NCI-H345 (cell line): Measurements from ENCODE around the gene MICAL3.

ENCODE experiments used
- DNase-seq: peaks from one replicate; lab custom pipeline; 2025; lab: John Stamatoyannopoulos, UW

Gene MICAL3

DNA sequence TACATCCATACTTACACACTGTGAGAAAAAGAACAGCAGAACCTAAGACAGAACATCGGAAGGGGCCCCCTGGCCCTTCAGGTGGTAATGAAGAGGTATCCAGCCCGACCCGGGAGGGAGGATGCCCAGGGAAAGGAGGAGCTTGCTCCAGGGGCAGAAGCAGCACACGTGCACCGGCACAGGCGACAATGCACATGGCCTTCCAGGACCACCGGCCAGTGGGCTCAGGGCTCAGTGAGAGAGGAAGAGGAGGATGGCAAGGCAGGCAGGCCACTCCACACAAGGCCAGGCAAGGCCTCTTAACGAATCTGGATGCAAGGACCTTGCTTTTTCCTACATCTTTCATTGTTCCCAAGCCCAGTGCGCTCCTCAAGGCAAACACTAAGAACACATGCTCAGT, 52.6 kb downstream of the MICAL3 start:
- no peak for DNase-seq

DNA sequence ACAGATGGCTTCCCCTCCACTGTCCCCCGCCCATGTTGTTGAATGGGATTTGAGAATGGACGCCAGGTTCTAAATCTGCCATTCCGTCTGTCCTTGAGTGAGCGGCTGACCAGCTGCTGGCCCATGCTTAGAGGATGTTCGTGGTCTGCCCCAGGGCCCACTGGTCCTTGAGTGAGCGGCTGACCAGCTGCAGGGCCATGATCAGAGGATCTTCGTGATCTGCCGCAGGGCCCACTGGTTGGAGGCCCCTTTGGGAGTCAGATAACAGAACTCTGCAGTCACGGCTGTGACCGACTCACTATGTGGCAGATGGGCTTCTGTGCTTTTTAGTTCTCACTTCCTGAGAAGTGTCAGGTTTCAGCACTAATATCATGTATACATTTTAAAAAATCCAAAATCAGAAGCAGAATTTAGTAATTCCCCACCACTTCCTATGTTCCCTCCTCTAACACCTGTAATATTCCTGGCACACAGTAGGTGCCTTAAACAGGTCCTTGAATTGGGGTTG, 54.1 kb downstream of the MICAL3 start:
- no peak for DNase-seq

DNA sequence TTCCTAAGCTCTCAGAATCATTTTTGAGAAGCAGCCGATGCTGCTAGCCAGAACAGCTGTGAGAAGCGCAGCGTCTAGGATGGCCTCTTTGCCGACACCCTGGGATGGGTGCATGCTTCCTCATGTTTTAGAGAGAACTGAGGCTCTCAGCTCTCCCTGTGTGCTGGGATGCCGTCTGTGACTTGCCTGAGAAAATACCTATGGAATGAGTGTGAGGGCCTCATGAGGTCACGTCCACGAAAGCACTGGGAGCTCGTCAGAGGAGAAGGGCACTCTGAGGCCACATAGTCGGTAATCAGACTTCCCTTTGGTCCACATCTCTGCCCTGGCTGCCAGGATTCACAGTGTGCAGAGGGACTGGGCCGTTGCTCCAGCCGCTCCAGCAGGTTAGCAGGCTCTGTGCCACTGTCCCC, 54.7 kb downstream of the MICAL3 start:
- DNase-seq, result no peak

DNA sequence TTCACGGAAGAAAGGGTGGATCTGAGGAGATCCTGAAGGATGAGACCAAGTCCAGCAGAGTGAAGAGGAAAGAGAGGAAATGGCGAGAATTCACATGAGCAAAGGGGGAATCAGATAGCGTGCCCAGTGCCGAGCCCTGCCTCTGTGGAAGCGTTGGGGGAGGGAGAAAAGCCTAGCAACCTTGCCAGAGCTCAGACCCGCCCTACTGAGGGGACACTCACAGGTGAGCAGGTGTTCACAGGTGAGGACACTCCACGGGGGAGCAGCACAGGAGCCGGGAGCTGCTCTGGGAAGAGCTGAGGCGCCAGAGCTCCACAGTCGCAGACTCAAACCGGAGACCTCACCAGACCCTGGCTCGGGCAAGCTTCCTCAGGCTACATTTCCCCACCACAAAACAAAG, 56.2 kb downstream of the MICAL3 start:
- peak; percentile 49 for DNase-seq

DNA sequence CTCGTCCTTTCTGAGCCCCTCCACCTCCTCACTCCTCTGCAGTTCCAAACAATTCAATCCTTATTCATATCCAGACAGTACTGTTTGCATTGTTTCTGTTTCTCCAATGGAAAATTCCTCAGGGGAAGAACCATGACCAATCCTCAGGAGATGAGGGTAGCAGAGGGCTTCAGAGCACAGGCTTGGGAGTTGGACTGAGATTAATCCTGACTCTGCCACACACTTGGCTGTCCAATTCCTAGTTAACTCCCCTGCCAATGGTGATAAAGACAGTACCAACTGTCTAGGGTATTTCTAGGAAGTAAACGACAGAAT, 58.0 kb downstream of the MICAL3 start:
- DNase-seq, result no peak

DNA sequence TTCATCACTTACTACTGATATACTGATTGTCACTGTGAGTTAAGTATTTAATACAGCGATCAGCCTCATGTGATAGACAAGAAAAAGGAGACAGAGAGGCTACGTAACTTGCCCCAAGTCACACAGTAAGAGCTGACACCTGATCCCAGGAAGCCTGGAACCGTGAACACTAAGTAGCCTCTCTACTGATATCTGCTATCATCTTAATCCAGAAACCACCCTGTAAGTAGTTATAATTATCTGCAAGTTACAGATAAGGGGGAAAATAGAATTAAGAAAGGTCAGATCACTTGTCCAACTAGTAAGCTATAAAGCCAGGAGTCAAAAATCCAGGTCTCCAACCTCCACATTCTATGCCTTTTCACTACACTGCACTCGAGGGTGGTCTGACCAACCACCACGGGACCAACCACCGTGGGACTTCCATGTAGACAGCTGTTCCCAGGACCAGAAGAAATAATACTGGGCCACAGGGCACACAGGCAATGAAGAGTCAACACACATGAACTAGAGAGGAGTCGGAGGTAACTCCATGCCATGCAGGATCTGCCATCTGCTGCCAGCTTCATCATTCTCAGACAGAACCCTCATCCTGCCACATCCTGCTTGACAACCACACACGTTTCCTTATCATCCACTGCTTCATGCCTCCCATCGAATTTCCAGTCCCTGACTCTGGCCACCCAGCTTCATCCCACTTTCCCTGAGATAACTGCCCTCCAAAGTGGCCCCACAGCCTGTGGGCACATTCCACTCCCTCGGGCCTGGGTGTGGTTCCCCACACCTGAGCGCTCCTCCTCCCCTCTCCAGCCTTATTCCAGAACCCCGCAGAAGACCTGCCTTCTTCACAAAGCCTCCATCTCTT, 58.6 kb downstream of the MICAL3 start:
- no peak for DNase-seq

DNA sequence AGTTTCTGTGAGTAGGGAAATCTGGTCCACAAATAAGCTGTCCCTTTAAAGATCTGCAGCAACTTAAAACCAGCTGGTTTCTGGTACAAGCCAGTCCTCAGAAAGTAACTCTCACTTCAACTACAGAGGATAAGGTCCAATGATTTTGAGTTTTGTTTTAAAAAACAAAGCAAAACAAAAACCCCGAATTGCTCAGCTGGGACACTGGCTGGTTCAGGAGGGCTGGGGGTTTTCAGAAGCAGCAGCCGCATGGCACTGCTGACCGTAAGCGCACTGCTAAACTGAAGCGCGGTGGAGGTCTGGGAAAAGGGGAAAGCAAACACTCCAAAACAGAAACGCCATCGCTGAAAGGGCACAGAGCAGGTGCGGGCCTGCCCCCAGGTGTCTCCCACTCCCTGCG, 59.7 kb downstream of the MICAL3 start:
- DNase-seq, result no peak

DNA sequence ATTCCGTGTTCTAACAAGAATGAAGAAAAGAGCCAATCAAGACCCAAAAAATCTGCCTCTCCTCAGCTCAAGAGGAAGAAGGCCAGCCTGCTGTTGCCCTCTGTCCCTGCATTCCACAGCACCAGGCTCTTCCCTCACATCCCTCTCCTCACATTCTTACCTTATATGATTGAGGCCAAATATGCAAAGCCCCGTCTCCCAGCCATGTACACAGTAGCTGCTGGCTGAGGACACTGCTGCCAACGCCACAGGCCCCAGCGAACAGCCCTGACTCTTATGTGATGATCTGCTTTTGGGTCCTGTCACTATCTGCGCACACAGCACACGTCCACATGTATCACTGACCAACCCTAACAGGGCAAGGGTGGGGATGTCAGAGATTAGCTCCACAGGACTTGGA, 60.2 kb downstream of the MICAL3 start:
- no peak for DNase-seq

DNA sequence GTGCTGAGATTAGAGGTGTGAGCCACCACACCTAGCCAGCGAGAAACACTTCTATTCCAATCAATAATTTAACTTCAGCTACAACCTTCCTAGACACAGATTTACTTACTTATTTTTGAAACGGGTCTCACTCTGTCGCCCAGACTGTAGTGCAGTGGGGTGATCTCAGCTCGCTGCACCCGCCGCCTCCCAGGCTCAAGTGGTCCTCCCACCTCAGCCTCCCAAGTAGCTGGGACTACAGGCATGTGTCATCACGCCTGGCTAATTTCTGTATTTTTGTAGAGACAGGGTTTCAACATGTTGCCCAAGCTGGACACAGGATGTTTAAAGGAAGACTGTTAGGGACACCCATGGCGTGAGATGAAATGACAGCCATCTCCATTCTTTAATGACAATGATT, 61.3 kb downstream of the MICAL3 start:
- no peak for DNase-seq

DNA sequence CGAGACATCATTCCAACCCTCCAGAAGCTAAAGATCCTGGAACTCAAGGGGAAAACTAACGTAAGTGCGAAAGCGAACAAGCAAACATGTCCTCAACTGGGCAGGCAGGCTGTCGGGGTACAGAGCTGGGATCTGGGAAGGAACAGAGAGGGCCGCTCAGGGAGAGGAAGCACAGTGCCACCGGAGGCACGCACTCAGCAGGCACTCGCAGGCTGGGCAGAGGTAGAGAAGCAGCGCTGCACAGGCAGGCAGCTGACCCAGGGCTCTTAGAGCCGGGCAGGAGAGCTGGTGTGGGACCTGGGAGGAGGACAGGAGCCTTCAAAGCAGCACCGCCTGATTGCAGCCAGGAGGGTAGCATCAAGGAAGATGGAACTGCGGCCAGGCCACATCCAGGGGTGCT, 62.2 kb downstream of the MICAL3 start:
- no peak for DNase-seq

DNA sequence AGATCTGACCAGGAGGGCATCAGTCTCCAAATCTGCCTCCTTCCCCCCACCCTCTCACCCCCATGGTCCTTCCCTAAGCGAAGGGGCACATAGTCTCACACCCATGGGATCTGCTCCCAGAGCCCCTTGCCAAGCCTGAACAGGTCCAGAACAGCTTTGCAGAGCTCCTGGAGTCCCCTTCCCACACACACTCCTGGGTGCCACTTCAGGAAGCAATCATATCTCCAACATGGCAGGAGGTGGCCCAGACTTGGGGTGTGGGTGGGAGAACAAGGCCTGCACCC, 63.0 kb downstream of the MICAL3 start:
- no peak for DNase-seq

DNA sequence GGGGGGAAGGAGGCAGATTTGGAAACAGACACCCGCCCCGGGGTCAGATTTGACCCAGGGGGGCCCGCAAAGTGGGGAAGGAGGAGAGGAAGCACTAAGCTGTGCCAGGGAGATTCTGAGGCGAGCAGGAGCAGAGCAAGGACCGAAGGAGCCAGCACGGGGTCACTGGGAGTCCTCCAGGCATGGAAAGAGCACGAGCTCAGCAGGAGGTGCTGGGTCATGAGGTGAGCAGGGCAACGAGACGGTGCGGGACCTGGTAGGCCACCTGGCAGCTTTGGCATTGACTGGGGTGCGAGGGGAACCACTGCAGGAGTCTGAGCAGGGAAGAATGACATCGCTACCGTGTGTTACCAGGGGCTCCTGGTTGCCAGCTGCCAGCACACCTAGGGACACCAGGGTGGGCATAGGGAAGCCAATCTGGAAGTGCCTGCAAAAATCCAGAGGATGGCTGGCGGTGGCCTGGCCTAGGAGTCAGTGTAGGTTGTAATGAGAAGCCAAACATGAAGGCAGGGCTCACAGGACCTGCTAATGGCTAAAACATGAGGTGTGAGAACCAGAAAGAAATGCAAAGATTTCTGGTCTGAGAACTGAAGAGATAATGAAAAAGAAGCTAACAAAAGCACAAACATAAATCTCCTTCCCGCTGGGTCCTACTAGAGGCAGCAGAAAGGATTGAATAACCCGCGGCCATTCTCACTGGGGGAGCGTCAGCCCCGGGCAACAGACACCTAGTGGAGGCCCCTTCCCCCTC, 63.5 kb downstream of the MICAL3 start:
- DNase-seq, result no peak

DNA sequence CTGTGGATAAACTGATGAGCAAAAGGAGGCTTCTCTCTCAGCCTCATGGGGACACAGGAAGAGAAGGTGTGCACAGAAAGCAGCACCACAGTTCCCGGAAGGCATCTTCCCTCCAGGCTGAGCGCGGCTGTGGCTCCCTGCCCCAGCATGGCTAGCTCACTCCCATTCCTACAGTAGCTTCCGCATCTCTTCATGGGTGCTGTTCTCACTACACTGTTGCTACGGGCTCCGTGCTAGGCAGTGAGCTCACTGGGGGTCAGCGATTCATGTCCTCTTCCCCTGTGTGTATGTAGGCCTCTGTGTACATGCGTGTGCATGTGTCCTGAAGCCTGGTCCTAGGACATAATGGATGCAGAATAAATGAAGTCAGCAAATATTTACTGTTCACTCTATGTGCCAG, 64.3 kb downstream of the MICAL3 start:
- no peak for DNase-seq

DNA sequence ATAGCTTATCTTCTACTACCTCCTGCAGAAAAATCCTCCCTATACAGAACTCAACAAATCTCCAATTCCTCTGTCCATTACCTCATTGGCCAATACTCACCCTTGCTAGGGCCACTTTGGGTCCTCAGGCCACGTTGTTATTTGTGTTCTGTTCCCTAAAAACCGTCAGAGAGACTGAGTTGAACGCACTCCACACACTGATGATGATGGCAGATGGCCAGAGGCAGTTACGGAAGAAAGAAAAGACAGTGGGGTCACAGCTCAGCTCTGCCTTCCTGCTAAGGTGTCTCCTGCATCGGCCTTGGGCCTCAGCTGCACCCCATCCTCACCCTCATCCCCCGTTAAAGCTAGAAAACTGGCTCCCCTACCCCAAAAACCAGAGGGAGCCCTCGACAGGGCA, 66.2 kb downstream of the MICAL3 start:
- DNase-seq, result no peak

DNA sequence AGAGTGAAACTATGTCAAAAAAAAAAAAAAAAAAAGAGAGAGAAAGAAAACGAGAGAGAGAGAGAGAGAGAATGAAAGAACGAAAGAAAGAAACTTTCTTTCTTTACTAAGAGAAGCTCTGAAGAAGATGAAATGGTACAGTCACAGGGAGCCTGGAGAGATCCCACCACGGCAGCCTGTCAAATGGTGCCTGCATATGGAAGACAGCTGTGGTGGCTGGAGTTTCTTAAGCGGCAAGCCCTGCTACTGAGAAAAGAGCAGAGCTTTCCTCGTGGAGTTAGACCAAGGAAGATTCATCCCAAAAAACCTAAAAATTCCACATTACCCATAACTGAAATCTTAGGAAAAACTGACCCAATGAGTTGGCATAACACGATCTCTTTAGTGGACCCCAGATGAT, 66.7 kb downstream of the MICAL3 start:
- DNase-seq, result no peak

DNA sequence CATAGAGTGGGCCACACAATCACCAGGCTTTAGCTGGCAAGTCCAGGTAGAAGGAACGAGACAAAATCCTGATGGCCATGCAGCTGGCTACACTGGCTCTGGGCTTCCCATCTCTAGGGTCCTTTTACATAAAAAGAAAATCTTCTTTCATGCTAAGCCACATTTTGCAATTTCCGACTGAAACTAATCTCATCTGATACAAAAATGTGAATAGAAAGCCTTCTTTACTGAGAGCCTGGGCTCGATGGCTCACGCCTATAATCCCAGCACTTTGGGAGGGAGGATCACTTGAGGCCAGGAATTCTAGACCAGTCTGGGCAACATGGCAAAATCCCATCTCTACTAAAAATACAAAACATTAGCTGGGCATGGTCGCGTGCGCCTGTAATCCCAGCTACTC, 67.2 kb downstream of the MICAL3 start:
- DNase-seq, result no peak

DNA sequence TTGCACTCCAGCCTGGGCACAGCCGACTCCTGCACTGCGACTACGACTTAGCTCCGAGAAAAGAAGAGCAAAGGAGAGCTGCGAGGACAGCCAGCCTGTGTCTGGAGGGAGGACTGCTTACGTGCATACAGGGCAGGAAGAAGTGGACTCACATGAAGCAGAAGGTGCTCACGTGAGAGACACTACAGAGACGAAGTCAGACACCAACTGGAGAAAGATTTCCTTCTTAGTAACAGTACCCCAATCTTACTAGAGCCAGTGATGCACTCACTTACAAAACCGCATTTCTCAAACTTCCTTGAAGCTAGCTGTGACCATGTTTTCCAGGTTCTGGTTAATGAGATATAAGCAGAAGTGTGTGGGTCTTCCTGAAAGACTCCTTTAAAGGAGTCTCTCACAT, 67.7 kb downstream of the MICAL3 start:
- DNase-seq, result no peak

DNA sequence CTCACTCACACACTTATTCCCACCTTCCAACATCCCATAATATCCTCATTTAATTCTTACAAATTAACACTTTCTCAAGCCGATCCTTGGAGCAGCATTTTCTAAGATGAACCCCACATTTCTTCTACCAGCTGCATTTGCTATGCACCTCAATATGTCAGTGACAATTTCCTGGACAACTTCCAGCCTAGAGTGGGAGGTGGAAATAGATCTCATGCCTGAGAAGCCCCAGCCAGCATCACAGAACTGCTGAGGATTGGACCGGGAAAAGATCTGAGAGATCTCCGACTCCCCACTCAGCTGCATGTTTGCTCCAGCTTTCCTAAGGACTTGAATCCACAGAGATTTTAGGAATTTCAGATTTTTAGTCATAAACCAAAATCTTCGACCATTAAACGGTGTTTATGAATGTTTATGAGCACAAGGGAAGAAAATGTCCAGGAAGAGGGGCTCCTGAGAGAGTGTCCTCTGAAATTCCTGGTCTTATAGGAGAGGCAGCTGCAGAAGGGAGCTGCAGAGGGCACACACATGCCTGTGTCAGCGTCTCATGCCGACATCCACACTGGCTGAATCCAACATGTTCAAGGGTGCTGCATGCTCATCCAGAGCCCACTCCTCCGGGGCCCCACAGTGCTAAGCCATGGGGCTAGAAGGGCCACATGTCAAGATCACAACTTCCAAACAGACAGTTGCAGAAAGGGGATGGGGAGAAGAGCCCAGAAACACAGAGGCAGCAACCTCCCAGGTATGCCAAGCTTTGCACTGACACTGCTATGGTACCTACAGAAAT, 68.6 kb downstream of the MICAL3 start:
- DNase-seq, result no peak

DNA sequence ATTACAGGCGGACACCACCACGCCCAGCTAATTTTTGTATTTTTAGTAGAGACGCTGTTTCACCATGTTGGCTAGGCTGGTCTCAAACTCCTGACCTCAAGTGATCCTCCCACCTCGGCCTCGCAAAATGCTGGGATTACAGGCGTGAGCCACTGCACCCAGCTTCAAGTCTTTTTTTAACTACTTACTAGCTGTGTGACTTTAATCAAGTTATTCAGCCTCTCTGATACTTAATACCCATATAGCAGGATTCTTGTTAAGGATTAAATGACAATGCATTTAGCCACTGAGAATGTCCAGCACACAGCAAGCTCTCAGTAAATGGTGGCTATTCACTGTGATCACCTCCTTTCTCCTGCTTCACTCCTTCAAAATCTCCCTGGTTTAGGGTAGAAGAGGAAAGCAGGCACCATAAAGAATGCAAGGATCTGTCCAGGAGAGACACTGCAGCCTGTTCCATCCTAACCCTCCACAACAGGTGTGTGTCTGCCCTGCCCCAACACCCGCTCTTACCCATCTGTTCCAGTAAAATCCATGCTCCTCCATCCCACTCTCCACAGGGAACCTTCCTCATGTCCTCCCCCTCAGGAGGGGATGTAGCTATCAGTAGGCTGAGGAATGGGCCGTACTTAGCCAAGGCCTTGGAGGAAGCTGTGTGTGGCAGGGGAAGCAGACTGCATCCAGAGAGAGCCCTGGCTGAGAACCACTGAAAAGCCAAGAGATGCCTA, 69.3 kb downstream of the MICAL3 start:
- DNase-seq, result no peak

DNA sequence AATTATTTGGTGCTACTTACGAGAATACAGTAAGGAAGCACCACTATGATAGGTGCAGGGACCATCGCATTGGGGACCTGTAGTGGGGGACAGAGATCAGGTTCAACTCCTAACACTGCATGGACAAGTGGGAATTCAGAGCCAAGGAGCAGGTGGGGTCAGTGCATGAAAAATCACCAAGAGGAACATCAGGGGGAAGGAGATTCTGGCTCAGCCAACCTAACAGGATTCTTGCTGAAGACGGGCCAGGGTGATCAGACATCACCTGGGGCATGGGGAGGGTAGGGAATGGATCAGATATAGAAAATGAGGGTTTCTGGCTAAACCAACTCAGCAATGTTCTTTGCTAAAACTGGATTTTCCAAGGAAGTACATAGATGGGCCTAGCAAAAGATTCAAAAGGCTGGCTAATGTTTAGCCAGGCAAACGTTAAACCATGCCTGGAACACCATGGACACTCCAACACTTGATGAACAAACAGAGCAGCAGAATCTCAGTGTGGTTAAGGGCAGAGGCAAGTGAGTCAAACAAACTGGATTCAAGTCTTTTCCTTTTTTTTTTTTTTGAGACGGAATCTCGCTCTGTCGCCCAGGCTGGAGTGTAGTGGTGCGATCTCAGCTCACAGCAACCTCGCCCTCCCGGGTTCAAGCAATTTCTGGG, 70.0 kb downstream of the MICAL3 start:
- DNase-seq, result no peak

DNA sequence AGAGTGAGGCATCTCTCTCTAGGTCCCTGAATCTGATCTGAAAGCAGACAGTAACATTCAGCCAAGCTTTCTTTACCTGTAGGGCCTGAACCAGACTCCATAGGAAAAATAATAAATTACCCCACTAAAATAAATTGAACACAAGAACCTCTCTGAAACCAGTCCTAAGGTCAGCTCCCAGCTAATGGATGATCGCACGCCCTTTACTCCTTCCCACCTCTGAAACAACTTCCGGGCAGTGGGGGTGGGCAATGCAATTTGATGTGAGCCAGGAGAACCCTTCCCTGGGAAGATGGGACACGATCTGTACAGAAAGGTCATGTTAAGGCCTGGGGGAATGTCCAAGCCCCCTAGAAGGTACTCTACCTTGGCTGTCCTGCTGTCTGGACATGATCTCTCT, 71.2 kb downstream of the MICAL3 start:
- no peak for DNase-seq
